HepG2 (cell line): ENCODE measurements around the gene FAM83D.

Experiments
- BHLHE40 ChIP-seq: IDR thresholded peaks from 2 replicates; pipeline ENCODE4 v1.6.1; 2011; ENCODE audit warnings: low read length, improper control_type of control experiment
- EZH2 ChIP-seq: conservative IDR thresholded peaks from 2 replicates; pipeline ENCODE4 v1.6.1; 2012; ENCODE audit warnings: mild to moderate bottlenecking, low read depth, low read length, moderate library complexity
- FOXM1 ChIP-seq: sonication (generic); formaldehyde crosslinking; IDR thresholded peaks from 2 replicates; pipeline ENCODE4 v1.5.0; 2020; ENCODE audit warnings: missing genetic modification reagents
- HDAC2 ChIP-seq: sonication (generic); formaldehyde crosslinking; IDR thresholded peaks from 2 replicates; pipeline ENCODE4 v1.4.0; 2020; ENCODE audit warnings: missing genetic modification reagents
- IRX3 ChIP-seq: sonication (generic); formaldehyde crosslinking; IDR thresholded peaks from 2 replicates; pipeline ENCODE4 v1.8.1; 2023; ENCODE audit warnings: mild to moderate bottlenecking, low read depth, missing genetic modification reagents, borderline replicate concordance
- KDM5B ChIP-seq: sonication (generic); formaldehyde crosslinking; IDR thresholded peaks from 2 replicates; pipeline ENCODE4 v1.4.0; 2020; ENCODE audit warnings: missing genetic modification reagents, mild to moderate bottlenecking, borderline replicate concordance
- PCBP1 ChIP-seq: fragments of 200-400 bp; formaldehyde crosslinking; IDR thresholded peaks from 2 replicates; pipeline ENCODE4 v1.6.1; 2017; ENCODE audit warnings: mild to moderate bottlenecking, low read depth, low read length, borderline replicate concordance
- SMC3 ChIP-seq: IDR thresholded peaks from 2 replicates; pipeline ENCODE4 v1.6.1; 2011; ENCODE audit warnings: low read length, improper control_type of control experiment
- SNAI1 ChIP-seq: sonication (generic); formaldehyde crosslinking; IDR thresholded peaks from 2 replicates; pipeline ENCODE4 v1.5.0; 2020; ENCODE audit warnings: mild to moderate bottlenecking, missing genetic modification reagents, borderline replicate concordance
- ZNF235 ChIP-seq: sonication (generic); formaldehyde crosslinking; IDR thresholded peaks from 2 replicates; pipeline ENCODE4 v1.8.1; 2023; ENCODE audit warnings: mild to moderate bottlenecking, missing genetic modification reagents, borderline replicate concordance
- ZNF24 ChIP-seq: fragments of 450-650 bp; IDR thresholded peaks from 2 replicates; pipeline ENCODE4 v1.6.1; 2017; ENCODE audit warnings: antibody characterized with exemption, mild to moderate bottlenecking
- TF ChIP-seq, protein P1 (sequence below): sonication (generic); formaldehyde crosslinking; IDR thresholded peaks from 2 replicates; pipeline ENCODE4 v1.4.0; 2020; ENCODE audit warnings: low read depth, mild to moderate bottlenecking, missing genetic modification reagents
- TF ChIP-seq, protein P2 (sequence below): sonication (generic); formaldehyde crosslinking; IDR thresholded peaks from 2 replicates; pipeline ENCODE4 v1.5.0; 2020; ENCODE audit warnings: mild to moderate bottlenecking, missing genetic modification reagents, moderate library complexity
- TF ChIP-seq, protein P3 (sequence below): sonication (generic); formaldehyde crosslinking; IDR thresholded peaks from 2 replicates; pipeline ENCODE4 v1.5.1; 2020; ENCODE audit warnings: mild to moderate bottlenecking, missing genetic modification reagents

DNA sequence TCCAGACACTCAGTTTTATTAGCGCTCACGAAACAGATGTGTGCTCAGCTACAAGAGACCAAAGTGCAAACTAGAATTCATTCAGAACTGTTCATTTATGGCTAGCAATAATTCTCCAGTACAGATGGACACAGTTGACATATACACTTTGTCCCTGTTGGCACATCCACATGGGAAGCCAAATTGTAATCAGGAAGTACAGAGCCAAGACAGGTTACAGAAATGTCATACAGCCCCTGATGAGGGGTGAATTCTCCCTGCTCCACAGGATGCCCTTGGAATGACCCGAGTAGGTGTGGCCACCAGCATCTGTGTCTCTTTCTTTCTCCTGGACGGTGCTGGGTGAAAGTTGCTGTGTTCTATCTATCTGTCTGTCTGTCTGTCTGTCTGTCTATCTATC is 43.5 kb downstream of the FAM83D start:
- TF ChIP-seq FOXM1 (no peak), BHLHE40 (no peak), HDAC2 (CRISPR knock-in tag) (no peak), IRX3 (CRISPR knock-in tag) (no peak), PCBP1 (no peak), SMC3 (no peak), ZNF235 (CRISPR knock-in tag) (no peak), SNAI1 (no peak), ZNF24 (no peak), EZH2 (no peak), KDM5B (no peak)
- TF ChIP-seq, protein P1, sequence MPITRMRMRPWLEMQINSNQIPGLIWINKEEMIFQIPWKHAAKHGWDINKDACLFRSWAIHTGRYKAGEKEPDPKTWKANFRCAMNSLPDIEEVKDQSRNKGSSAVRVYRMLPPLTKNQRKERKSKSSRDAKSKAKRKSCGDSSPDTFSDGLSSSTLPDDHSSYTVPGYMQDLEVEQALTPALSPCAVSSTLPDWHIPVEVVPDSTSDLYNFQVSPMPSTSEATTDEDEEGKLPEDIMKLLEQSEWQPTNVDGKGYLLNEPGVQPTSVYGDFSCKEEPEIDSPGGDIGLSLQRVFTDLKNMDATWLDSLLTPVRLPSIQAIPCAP: no peak
- TF ChIP-seq, protein P2, sequence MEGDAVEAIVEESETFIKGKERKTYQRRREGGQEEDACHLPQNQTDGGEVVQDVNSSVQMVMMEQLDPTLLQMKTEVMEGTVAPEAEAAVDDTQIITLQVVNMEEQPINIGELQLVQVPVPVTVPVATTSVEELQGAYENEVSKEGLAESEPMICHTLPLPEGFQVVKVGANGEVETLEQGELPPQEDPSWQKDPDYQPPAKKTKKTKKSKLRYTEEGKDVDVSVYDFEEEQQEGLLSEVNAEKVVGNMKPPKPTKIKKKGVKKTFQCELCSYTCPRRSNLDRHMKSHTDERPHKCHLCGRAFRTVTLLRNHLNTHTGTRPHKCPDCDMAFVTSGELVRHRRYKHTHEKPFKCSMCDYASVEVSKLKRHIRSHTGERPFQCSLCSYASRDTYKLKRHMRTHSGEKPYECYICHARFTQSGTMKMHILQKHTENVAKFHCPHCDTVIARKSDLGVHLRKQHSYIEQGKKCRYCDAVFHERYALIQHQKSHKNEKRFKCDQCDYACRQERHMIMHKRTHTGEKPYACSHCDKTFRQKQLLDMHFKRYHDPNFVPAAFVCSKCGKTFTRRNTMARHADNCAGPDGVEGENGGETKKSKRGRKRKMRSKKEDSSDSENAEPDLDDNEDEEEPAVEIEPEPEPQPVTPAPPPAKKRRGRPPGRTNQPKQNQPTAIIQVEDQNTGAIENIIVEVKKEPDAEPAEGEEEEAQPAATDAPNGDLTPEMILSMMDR (CRISPR knock-in tag): no peak
- TF ChIP-seq, protein P3, sequence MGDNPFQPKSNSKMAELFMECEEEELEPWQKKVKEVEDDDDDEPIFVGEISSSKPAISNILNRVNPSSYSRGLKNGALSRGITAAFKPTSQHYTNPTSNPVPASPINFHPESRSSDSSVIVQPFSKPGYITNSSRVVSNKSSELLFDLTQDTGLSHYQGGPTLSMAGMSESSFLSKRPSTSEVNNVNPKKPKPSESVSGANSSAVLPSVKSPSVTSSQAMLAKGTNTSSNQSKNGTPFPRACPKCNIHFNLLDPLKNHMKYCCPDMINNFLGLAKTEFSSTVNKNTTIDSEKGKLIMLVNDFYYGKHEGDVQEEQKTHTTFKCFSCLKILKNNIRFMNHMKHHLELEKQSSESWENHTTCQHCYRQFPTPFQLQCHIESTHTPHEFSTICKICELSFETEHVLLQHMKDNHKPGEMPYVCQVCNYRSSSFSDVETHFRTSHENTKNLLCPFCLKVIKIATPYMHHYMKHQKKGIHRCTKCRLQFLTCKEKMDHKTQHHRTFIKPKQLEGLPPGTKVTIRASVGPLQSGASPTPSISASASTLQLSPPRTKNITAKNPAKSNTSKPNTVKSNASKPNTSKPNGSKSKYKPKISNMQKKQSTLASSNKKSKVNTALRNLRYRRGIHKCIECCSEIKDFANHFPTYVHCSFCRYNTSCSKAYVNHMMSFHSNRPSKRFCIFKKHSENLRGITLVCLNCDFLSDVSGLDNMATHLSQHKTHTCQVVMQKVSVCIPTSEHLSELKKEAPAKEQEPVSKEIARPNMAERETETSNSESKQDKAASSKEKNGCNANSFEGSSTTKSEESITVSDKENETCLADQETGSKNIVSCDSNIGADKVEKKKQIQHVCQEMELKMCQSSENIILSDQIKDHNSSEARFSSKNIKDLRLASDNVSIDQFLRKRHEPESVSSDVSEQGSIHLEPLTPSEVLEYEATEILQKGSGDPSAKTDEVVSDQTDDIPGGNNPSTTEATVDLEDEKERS: no peak
